RWPE1 (cell line): Measurements from ENCODE around the gene C1GALT1C1L.

ENCODE experiments used
- CTCF ChIA-PET: fragments of 350-600 bp; sonication (Branson Sonifier 250); formaldehyde crosslinking; extraction: SDS; loops from one replicate; lab custom pipeline; 2021; lab: Yijun Ruan, JAX
- POLR2A ChIA-PET: fragments of 400-600 bp; formaldehyde crosslinking; extraction: SDS; loops from one replicate; lab custom pipeline; 2020; ENCODE audit warnings: antibody characterized with exemption; ENCODE audit not compliant: low non-redundant PET; lab: Yijun Ruan, JAX
- DNase-seq: peaks from one replicate; pipeline ENCODE4 v3.0.0; 2012; ENCODE audit warnings: low spot score
- H3K27ac ChIP-seq: fragments of 450-650 bp; 2 replicates; pipeline ENCODE4 v1.5.1; 2017
- TF ChIP-seq, protein P1 (sequence below): fragments of 450-650 bp; conservative IDR thresholded peaks from 2 replicates; pipeline ENCODE4 v1.5.1; 2017; ENCODE audit warnings: low read depth, mild to moderate bottlenecking

C1GALT1C1L gene

DNA sequence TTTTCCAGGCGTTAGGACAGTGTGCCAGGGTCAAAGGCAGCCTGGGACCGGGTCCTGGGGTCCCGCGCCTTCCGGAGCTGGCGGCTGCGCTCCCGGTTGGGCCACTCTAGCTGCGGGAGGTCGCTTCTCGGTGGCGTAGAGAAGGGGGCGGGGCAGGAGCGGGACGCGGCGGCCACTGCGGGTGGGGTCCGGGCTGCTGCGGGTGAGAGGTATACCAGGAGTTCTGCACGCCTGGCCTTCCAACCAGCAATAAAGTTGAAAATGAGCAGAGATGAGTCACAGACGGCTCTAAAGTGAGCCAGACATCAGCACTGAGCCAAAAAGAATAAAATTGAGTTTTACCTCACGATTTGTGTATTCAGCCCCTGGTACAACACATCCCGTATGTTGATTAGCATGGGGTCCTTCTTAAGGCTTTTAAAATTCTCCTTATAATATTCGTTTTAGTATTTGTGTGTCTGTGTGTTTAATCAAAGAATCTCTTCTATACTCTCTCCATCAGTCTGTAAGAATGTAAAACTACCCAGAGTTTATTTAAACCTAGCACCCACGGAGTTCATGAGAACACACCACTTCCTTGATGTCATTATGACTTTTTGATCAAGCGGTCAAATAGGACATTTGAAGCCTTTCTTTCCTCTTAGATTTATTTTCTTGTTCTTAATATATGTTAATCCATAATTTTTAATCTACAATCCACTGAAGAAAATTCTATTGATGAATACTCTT, at the start of gene C1GALT1C1L:
TSS of gene C1GALT1C1L (minus strand) at position 108 of the 729 bp plus-strand sequence. CDS start at position 1, 107 bp downstream.
- CTCF ChIA-PET: interaction anchor here (0.7 kb wide), 1 partner anchor 208 kb away, joined by 4 read pairs; no protein-coding TSS in a partner anchor
- peak; percentile 53 for DNase-seq
- POLR2A ChIA-PET: no interaction called here

DNA sequence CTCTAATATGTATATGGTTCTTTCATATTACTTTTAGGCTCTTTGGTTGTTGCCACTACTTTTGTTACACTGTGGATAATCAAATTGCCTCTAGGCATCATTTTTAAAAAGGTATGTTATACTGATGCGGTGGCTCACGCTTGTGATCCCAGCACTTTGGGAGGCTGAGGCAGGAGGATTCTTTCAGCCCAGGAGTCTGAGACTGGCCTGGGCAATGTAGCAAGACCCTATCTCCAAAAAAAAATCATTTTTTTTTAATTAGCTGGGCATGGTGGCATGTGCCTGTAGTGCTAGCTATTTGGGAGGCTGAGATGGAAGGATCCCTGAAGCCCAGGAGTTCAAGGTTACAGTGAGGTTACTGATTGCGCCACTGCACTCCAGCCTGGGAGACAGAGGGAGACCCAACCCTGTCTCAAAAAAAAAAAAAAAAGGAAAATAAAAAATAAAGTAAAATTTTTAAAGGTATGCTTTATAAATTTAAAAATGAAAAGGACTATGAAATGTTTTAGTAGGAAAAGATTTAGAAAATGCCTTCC, 49.5 kb upstream of the C1GALT1C1L start:
- H3K27ac ChIP-seq: no peak overlapping the region
- TF ChIP-seq, protein P1, sequence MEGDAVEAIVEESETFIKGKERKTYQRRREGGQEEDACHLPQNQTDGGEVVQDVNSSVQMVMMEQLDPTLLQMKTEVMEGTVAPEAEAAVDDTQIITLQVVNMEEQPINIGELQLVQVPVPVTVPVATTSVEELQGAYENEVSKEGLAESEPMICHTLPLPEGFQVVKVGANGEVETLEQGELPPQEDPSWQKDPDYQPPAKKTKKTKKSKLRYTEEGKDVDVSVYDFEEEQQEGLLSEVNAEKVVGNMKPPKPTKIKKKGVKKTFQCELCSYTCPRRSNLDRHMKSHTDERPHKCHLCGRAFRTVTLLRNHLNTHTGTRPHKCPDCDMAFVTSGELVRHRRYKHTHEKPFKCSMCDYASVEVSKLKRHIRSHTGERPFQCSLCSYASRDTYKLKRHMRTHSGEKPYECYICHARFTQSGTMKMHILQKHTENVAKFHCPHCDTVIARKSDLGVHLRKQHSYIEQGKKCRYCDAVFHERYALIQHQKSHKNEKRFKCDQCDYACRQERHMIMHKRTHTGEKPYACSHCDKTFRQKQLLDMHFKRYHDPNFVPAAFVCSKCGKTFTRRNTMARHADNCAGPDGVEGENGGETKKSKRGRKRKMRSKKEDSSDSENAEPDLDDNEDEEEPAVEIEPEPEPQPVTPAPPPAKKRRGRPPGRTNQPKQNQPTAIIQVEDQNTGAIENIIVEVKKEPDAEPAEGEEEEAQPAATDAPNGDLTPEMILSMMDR: no peak
- DNase-seq: no peak
- ChIA-PET CTCF (interaction anchor here (0.7 kb wide), 1 partner anchor 26 kb away, joined by 3 read pairs; no protein-coding TSS in a partner anchor), POLR2A (no interaction called here)

More for the DNA sequence above, at the start of gene C1GALT1C1L:
- H3K27ac ChIP-seq: peak within 1 kb of the TSS; percentile 26; the same call in 1 of the 2 replicates
- TF ChIP-seq, protein P1: no peak

DNA sequence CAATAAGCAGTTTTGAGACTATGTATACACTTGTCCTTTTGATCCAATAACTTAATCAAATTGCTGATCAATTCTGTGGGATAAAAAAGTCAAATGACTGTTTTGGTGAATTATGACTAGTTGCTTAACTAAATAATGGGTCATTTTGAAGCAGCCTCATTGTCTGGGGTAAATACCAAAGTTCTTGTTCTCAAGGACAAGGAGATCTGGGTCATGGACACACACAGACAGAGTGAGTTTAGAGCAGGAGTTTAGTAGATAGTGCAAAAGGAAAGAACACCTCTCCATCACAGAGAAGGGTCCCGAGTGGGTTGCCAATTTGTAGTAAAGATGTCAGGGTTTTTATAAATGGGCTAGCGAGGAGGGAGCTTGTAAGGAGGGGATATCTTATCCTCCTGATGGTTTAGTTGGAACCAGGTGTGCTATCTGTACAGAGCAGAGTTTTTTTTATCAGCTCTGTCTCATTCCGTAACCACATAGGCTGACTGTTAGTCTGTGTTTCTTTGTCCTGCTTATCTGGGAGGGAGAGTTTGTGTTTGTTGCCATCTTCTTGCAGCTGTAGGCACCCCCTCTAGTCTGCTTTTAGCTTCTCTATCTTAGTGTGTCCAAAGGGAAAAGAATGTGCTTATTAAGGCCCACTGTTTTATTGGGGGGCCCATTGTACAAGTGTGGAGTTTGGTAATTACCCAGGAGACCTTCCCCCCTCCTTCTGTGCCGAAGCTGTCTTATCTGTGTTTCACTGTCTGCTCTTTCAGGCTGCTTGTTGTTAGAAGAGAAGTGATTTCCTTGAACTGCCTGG, 48.7 kb upstream of the C1GALT1C1L start:
- CTCF ChIA-PET: interaction anchor here (0.7 kb wide), 2 partner anchors 27 to 1428 kb away, joined by 3 read pairs; no protein-coding TSS in a partner anchor
- POLR2A ChIA-PET: no interaction called here
- no peak for DNase-seq
- H3K27ac ChIP-seq: no peak overlapping the region
- TF ChIP-seq, protein P1: no peak

DNA sequence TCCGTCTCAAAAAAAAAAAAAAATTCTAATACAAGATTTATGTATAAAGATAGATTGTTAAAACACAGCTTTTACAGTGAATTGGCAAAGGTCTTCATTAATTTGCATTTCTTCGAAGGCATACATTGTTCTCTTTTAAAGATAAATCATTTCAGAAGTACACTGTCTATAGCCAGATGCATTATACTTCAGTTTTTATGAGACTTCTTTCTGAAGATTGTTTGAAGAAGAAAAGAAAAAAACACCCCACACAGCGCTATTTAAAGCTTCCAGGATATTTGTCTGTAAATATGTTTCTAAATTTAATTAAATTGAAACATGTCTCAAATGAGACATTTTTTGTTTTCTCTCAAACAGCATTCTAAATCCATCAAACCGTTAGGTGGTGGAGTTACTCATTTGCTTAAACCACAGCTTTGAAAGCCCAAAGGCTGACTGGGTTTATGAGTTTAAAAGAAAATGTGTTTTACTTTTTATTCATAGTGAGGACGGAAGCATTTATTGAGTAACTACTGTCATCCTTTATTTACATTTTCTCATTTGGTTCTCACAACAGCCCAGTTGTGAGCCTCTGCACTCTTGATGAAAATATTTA, 42.4 kb upstream of the C1GALT1C1L start:
- no peak overlapping the region for H3K27ac ChIP-seq
- CTCF ChIA-PET: no interaction called here
- DNase-seq: no peak
- TF ChIP-seq, protein P1: no peak
- POLR2A ChIA-PET: no interaction called here

DNA sequence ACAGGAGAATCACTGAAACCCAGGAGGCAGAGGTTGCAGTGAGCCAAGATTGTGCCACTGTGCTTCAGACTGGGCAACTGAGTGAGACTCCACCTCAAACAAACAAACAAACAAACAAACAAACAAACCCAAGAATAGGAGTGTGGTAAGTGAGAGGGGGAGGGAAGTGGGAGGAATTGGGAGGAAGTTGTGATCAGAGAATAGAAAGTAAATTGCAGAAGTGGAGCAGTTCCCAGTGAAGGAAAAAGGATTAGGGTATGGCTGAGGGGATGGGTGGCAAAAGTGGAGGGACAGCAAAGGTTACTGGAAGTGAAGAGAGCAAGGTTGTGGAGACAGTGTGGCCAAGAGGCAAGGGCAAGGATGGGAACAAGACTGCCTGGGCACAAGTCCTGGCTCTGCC, 41.1 kb upstream of the C1GALT1C1L start:
- CTCF ChIA-PET: no interaction called here
- H3K27ac ChIP-seq: no peak overlapping the region
- POLR2A ChIA-PET: no interaction called here
- no peak for DNase-seq
- TF ChIP-seq, protein P1: no peak
